Frontal cortex (tissue), 4 donors: ENCODE results near the gene FOXO4. TPM values are rescaled to one million over a fixed set of nuclear protein-coding genes. Genes with fewer than 3 reads are reported as not detected.

Experiments
- DNase-seq, 2 donors: peaks; one replicate each; pipeline ENCODE4 v3.0.0; 2012; ENCODE audit warnings: low spot score in 2 of 2
- FAIRE-seq: peaks from 2 replicates; lab custom pipeline; 2012; peaks lifted over from hg19 to GRCh38; lab: Jason Lieb, UNC
- small RNA-seq: library from RNA; depleted of rRNA; stranded (forward); fragments of <200 nt; gene quantifications from one replicate; pipeline ENCODE3, GENCODE V24; 2014
- total RNA-seq: library from RNA; depleted of rRNA; stranded (reverse); fragments of >200 nt; gene quantifications from one replicate; pipeline ENCODE4 v1.2.3, GENCODE V29; 2014
- donor health status: control.
- donor health status: control.
- donor health status: control.

The FOXO4 gene
- total RNA-seq, 1 donor from 2014 or later, result 3.7 TPM

GRCh38 chrX:71128915-71129765 is 33.5 kb downstream of the FOXO4 start:
- DNase-seq (peak in 1 of 2 donors; percentile 54), FAIRE-seq (no peak)

GRCh38 chrX:71131510-71131909 is 35.9 kb downstream of the FOXO4 start:
- DNase-seq (no peak), FAIRE-seq (no peak)

GRCh38 chrX:71140440-71140839 is 44.8 kb downstream of the FOXO4 start:
- FAIRE-seq (no peak), DNase-seq (no peak)

- FAIRE-seq (no peak), DNase-seq (peak; percentile 37 to 44)
Measured at GRCh38 chrX:71143508-71143907, 47.9 kb downstream of the FOXO4 start.

GRCh38 chrX:71144651-71145050 is 49.0 kb downstream of the FOXO4 start, which contains the start of gene NLGN3:
NLGN3 (plus strand) TSS chrX:71144841; CDS start chrX:71147750, 2,909 bp downstream.
- FAIRE-seq, result no peak
- DNase-seq, result peak; percentile 42 to 54

GRCh38 chrX:71147496-71148277 is 52.0 kb downstream of the FOXO4 start:
- FAIRE-seq, result no peak
- peak in 1 of 2 donors; percentile 24 for DNase-seq

- FAIRE-seq (no peak), DNase-seq (no peak)
Measured at GRCh38 chrX:71148278-71148663, 52.6 kb downstream of the FOXO4 start.

- DNase-seq (no peak), FAIRE-seq (no peak)
Measured at GRCh38 chrX:71151366-71151765, 55.7 kb downstream of the FOXO4 start.

Small RNA genes within 50 kb of the gene (small RNA-seq; reads per million reads assigned to genes)
- not detected for gene CXorf65

Other genes starting within 250 kb of the FOXO4 start
- not detected for gene TEX11, start 187.1 kb upstream of the FOXO4 start, total RNA-seq
- gene SLC7A3, start 164.8 kb upstream of the FOXO4 start, total RNA-seq, result 1.2 TPM
- gene SNX12, start 27.5 kb upstream of the FOXO4 start, total RNA-seq, result 62.8 TPM
- gene CXorf65, start 10.9 kb downstream of the FOXO4 start, total RNA-seq, result not detected
- not detected for gene IL2RG, start 15.7 kb downstream of the FOXO4 start, total RNA-seq
- gene MED12, start 22.7 kb downstream of the FOXO4 start, total RNA-seq, result 11.4 TPM
- gene NLGN3, start 49.0 kb downstream of the FOXO4 start, total RNA-seq, result 15.1 TPM
- not detected for gene GJB1, start 127.4 kb downstream of the FOXO4 start, total RNA-seq
- 19.6 TPM for gene ZMYM3, start 158.3 kb downstream of the FOXO4 start, total RNA-seq
- gene NONO, start 187.8 kb downstream of the FOXO4 start, total RNA-seq, result 402 TPM
- 0.41 TPM for gene ITGB1BP2, start 205.9 kb downstream of the FOXO4 start, total RNA-seq